ENCODE measurements around the gene LRRC9. TPM values are rescaled to one million over a fixed set of nuclear protein-coding genes. Genes with fewer than 3 reads are reported as not detected.
A peak's percentile ranks its signal among the peaks of the same experiment; 100 is the strongest.
"Not testable (repeated sequence)": the region's sequence is repeated elsewhere in the genome, so short reads cannot be mapped to it uniquely, and the experiment has no call there.

Gene LRRC9
- total RNA-seq, 2 experiments from 2014 or later, result not detected

- ChIA-PET CTCF (no interaction called here), POLR2A (no interaction called here)
- H3K4me1 Mint-ChIP-seq (ENCODE audit: low read depth), result peaks cover 13% of the 10 kb centered on the region
- peak; percentile 12 for DNase-seq
- ATAC-seq, result peak; percentile 76
- intact Hi-C loops (cut with micrococcal nuclease), result no loop called here
- no peak overlapping the region for H3K4me3 Mint-ChIP-seq
- H3K27ac Mint-ChIP-seq, result peak overlapping the region; percentile 74
- no peaks in the 10 kb centered on the region for H3K36me3 Mint-ChIP-seq (ENCODE audit: low read depth)
- no peaks in the 10 kb centered on the region for H3K9me3 Mint-ChIP-seq
- no peak for TF ChIP-seq CTCF (IDR thresholded peaks at IDR 0.05)
- H3K27me3 Mint-ChIP-seq, result peaks cover 9% of the 10 kb centered on the region
Measured at GRCh38 chr14:59925797-59926196, 5.9 kb downstream of the LRRC9 start.

- no peak overlapping the region for H3K4me3 Mint-ChIP-seq
- no peak for TF ChIP-seq CTCF (IDR thresholded peaks at IDR 0.05)
- peaks cover 13% of the 10 kb centered on the region for H3K4me1 Mint-ChIP-seq (ENCODE audit: low read depth)
- peaks cover 2% of the 10 kb centered on the region for H3K27me3 Mint-ChIP-seq
- intact Hi-C loops (cut with micrococcal nuclease), result no loop called here
- DNase-seq (no peak), ATAC-seq (peak; percentile 56)
- H3K36me3 Mint-ChIP-seq (ENCODE audit: low read depth), result no peaks in the 10 kb centered on the region
- H3K27ac Mint-ChIP-seq, result no peak overlapping the region
- CTCF ChIA-PET, result interaction anchor here (0.7 kb wide), 1 partner anchor 38 kb away, joined by 3 read pairs; no protein-coding TSS in a partner anchor
- POLR2A ChIA-PET, result interaction anchor here (0.6 kb wide), 1 partner anchor 26 kb away, joined by 3 read pairs; no protein-coding TSS in a partner anchor
- no peaks in the 10 kb centered on the region for H3K9me3 Mint-ChIP-seq
Measured at GRCh38 chr14:59926534-59926933, 6.6 kb downstream of the LRRC9 start.

GRCh38 chr14:59931237-59931636 lies 11.3 kb downstream of the LRRC9 start:
- intact Hi-C loops (cut with micrococcal nuclease), result no loop called here
- H3K4me1 Mint-ChIP-seq (ENCODE audit: low read depth), result peaks cover 6% of the 10 kb centered on the region
- H3K27me3 Mint-ChIP-seq, result peaks cover 2% of the 10 kb centered on the region
- ATAC-seq, result no peak
- TF ChIP-seq CTCF (IDR thresholded peaks at IDR 0.05), result no peak
- DNase-seq, result no peak
- H3K9me3 Mint-ChIP-seq, result no peaks in the 10 kb centered on the region
- POLR2A ChIA-PET, result no interaction called here
- H3K36me3 Mint-ChIP-seq (ENCODE audit: low read depth), result no peaks in the 10 kb centered on the region
- no peak overlapping the region for H3K27ac Mint-ChIP-seq
- H3K4me3 Mint-ChIP-seq, result no peak overlapping the region
- CTCF ChIA-PET, result no interaction called here

GRCh38 chr14:59936145-59936544 lies 16.2 kb downstream of the LRRC9 start:
- intact Hi-C loops (cut with micrococcal nuclease), result no loop called here
- CTCF ChIA-PET, result interaction anchor here (1.2 kb wide), 1 partner anchor 26 kb away, joined by 4 read pairs; no protein-coding TSS in a partner anchor
- no peaks in the 10 kb centered on the region for H3K9me3 Mint-ChIP-seq
- ATAC-seq (no peak), DNase-seq (no peak)
- H3K4me3 Mint-ChIP-seq, result no peak overlapping the region
- H3K4me1 Mint-ChIP-seq (ENCODE audit: low read depth), result peaks cover 8% of the 10 kb centered on the region
- TF ChIP-seq CTCF (IDR thresholded peaks at IDR 0.05), result no peak
- no peaks in the 10 kb centered on the region for H3K36me3 Mint-ChIP-seq (ENCODE audit: low read depth)
- POLR2A ChIA-PET, result no interaction called here
- H3K27me3 Mint-ChIP-seq, result peaks cover 3% of the 10 kb centered on the region
- H3K27ac Mint-ChIP-seq, result no peak overlapping the region

GRCh38 chr14:59939828-59940227 lies 19.9 kb downstream of the LRRC9 start:
- Mint-ChIP-seq H3K27me3 (peaks cover 11% of the 10 kb centered on the region), H3K36me3 (ENCODE audit: low read depth) (no peaks in the 10 kb centered on the region), H3K4me3 (no peak overlapping the region), H3K27ac (no peak overlapping the region), H3K9me3 (no peaks in the 10 kb centered on the region), H3K4me1 (ENCODE audit: low read depth) (peaks cover 8% of the 10 kb centered on the region)
- intact Hi-C loops (cut with micrococcal nuclease), result no loop called here
- no peak for DNase-seq
- ChIA-PET CTCF (no interaction called here), POLR2A (no interaction called here)
- ATAC-seq, result peak; percentile 49
- no peak for TF ChIP-seq CTCF (IDR thresholded peaks at IDR 0.05)

GRCh38 chr14:59942296-59942862 lies 22.4 kb downstream of the LRRC9 start:
- H3K4me3 Mint-ChIP-seq; DNase-seq; CTCF ChIA-PET; ATAC-seq; intact Hi-C loops (cut with micrococcal nuclease); H3K9me3 Mint-ChIP-seq; H3K36me3 Mint-ChIP-seq (ENCODE audit: low read depth); H3K27ac Mint-ChIP-seq; POLR2A ChIA-PET; H3K4me1 Mint-ChIP-seq (ENCODE audit: low read depth): not testable (repeated sequence)
- peaks cover 11% of the 10 kb centered on the region for H3K27me3 Mint-ChIP-seq

Measured in activated CD8-positive, alpha-beta T cell treated with anti-CD3 and anti-CD28 coated beads for 36 hours (primary cell).